Endodermal cell (in vitro differentiated cells): ENCODE measurements around the gene LRIG3. TPM values are rescaled to one million over a fixed set of nuclear protein-coding genes. Genes with fewer than 3 reads are reported as not detected.
"Not testable (repeated sequence)": the region's sequence is repeated elsewhere in the genome, so short reads cannot be mapped to it uniquely, and the experiment has no call there.

Experiments used
- DNase-seq: peaks from one replicate; pipeline ENCODE4 v3.0.0-alpha.2; 2017
- H3K27ac ChIP-seq: 2 replicates; pipeline ENCODE4 v1.5.1; 2013; ENCODE audit warnings: mild to moderate bottlenecking, low read depth, low read length, moderate library complexity
- H3K27me3 ChIP-seq: 2 replicates; pipeline ENCODE4 v1.6.1; 2013; ENCODE audit warnings: mild to moderate bottlenecking, low read length, moderate library complexity; ENCODE audit not compliant: insufficient read depth, control insufficient read depth, poor library complexity, severe bottlenecking
- H3K36me3 ChIP-seq: 2 replicates; pipeline ENCODE4 v1.7.0; 2013; ENCODE audit warnings: mild to moderate bottlenecking, low read length, moderate library complexity; ENCODE audit not compliant: control insufficient read depth, insufficient read depth
- H3K4me1 ChIP-seq: one replicate; pipeline ENCODE4 v1.7.0; 2013; ENCODE audit warnings: low read length; ENCODE audit not compliant: control insufficient read depth, insufficient read depth
- H3K4me3 ChIP-seq: 2 replicates; pipeline ENCODE4 v1.5.1; 2013; ENCODE audit warnings: mild to moderate bottlenecking, low read length, moderate library complexity
- H3K9ac ChIP-seq: 2 replicates; pipeline ENCODE4 v1.6.1; 2013; ENCODE audit warnings: mild to moderate bottlenecking, low read length, moderate library complexity; ENCODE audit not compliant: poor library complexity, severe bottlenecking; ENCODE audit errors: extremely low read depth
- H3K9me3 ChIP-seq: 2 replicates; pipeline ENCODE4 v1.6.1; 2013; ENCODE audit warnings: mild to moderate bottlenecking, low read length, moderate library complexity; ENCODE audit not compliant: control insufficient read depth
- H3K27ac Mint-ChIP-seq: 2 replicates; pipeline ENCODE4 v1.8.0; 2020; ENCODE audit warnings: mixed read lengths
- H3K27me3 Mint-ChIP-seq: 2 replicates; pipeline ENCODE4 v1.8.0; 2021; ENCODE audit warnings: mild to moderate bottlenecking, mixed read lengths; ENCODE audit not compliant: insufficient read depth
- H3K36me3 Mint-ChIP-seq: 2 replicates; pipeline ENCODE4 v1.8.0; 2020; ENCODE audit warnings: low read depth, mixed read lengths
- H3K4me1 Mint-ChIP-seq: 2 replicates; pipeline ENCODE4 v1.8.0; 2020; ENCODE audit warnings: mixed read lengths
- H3K4me3 Mint-ChIP-seq: 2 replicates; pipeline ENCODE4 v1.8.0; 2020; ENCODE audit warnings: mild to moderate bottlenecking, moderate library complexity, mixed read lengths
- H3K9me3 Mint-ChIP-seq: 2 replicates; pipeline ENCODE4 v1.8.0; 2020; ENCODE audit warnings: mild to moderate bottlenecking, mixed read lengths
- WGBS, 2 experiments: methylation state at CpG; one replicate each; pipeline versions ENCODE4 v1.1.5 to v1.1.7; 2013; ENCODE audit warnings: missing lambda C conversion rate in 2 of 2, mixed read lengths in 1 of 2; ENCODE audit not compliant: insufficient coverage in 1 of 2, insufficient read length in 1 of 2; 5-methylcytosine and 5-hydroxymethylcytosine counted together
- total RNA-seq, 2 donors: library from RNA; stranded (reverse); fragmentation: NEBNext Ultra II Directional in 1 of 2; extraction: Animal tissue kit (Norgen Biotek cat#: 25700) in 1 of 2; gene quantifications; 2 replicates in 1 of 2; 3 replicates in 1 of 2; pipeline ENCODE4 v1.2.1, GENCODE V29; 2021
- TF ChIP-seq, protein P1 (sequence below): fragments of 200-600 bp; sonication (generic); conservative IDR thresholded peaks from 2 replicates; pipeline ENCODE4 v1.5.0; 2021; ENCODE audit warnings: antibody characterized with exemption, mild to moderate bottlenecking

Gene LRIG3
- total RNA-seq, 2 donors from 2014 or later = 196 to 367 TPM

DNA sequence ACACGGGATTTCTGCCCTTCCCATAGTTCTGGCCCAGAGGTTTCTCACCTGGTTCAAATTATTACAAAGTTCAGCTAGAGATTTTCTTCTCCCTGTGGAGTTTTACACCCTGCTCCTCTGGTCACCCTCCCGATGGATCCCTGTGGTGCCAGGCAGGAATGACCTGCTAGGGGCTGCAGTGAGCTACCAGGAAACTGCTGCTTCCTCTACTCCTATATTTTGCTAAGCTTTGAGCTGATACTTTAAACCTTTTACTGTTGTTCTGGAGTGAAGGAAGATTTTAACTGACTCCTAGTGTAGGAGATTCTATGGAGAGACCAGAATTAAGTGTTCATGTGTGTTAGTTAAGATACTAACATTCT, 30.4 kb upstream of the LRIG3 start:
- peaks cover 21% of the 10 kb centered on the region for H3K36me3 Mint-ChIP-seq
- peak overlapping the region; percentile 98 for H3K27ac Mint-ChIP-seq

DNA sequence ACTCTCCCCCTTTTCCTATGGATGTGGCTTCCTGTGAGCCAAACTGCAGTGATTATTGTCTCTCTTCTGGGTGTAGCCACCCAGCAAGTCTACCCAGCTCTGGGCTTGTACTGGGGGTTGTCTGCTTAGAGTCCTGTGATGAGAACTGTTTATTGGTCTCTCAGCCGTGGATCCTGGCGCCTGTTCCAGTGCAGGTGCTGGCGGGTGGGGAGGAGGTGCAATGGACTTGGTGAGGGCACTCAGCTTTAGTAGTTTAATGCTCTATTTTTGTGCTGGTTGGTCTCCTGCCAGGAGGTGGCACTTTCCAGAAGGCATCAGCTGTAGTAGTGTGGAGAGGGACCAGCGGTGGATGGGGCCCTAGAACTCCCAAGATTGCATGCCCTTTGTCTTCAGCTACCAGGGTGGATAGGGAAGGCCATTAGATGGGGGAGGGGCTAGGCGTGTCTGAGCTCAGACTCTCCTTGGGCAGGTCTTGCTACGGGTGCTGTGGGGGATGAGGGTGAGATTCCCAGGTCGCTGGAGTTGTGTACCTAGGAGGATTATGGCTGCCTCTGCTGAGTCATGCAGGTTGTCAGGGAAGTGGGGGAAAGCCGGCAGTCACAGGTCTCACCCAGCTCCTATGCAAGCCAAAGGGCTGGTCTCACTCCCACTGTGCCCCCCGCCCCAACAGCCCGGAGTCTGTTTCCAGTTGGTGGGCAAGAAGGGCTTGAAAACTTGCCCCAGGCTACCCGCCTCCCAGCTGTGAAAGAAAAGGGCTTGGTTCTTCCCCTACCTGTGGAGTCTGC, 29.8 kb upstream of the LRIG3 start:
- H3K27me3 ChIP-seq, H3K27me3 Mint-ChIP-seq, H3K36me3 ChIP-seq, H3K4me1 ChIP-seq, H3K27ac ChIP-seq: not testable (repeated sequence)
- peak overlapping the region; percentile 60 for H3K9ac ChIP-seq
- H3K4me1 Mint-ChIP-seq = peaks cover 46% of the 10 kb centered on the region
- H3K4me3 Mint-ChIP-seq = peak overlapping the region; percentile 32
- peaks cover 44% of the 10 kb centered on the region for H3K9me3 Mint-ChIP-seq
- peak; percentile 93 for DNase-seq
- peaks cover 23% of the 10 kb centered on the region for H3K36me3 Mint-ChIP-seq
- H3K27ac Mint-ChIP-seq = peak overlapping the region; percentile 98
- peak overlapping the region; percentile 58 for H3K4me3 ChIP-seq
- 67 to 82% methylated on average over 4 to 11 of the region's 11 CpGs for WGBS, 2 experiments
- H3K9me3 ChIP-seq = peaks cover 27% of the 10 kb centered on the region

More for the DNA sequence above, 30.4 kb upstream of the LRIG3 start:
- H3K4me3 Mint-ChIP-seq = peak overlapping the region; percentile 32
- peaks cover 38% of the 10 kb centered on the region for H3K9me3 Mint-ChIP-seq
- H3K4me3 ChIP-seq = peak overlapping the region; percentile 58
- no peaks in the 10 kb centered on the region for H3K27me3 Mint-ChIP-seq
- H3K4me1 Mint-ChIP-seq = peaks cover 48% of the 10 kb centered on the region
- H3K27ac ChIP-seq = no peak overlapping the region
- H3K9me3 ChIP-seq = peaks cover 27% of the 10 kb centered on the region
- H3K36me3 ChIP-seq = peaks cover 9% of the 10 kb centered on the region
- DNase-seq = no peak
- TF ChIP-seq, protein P1, sequence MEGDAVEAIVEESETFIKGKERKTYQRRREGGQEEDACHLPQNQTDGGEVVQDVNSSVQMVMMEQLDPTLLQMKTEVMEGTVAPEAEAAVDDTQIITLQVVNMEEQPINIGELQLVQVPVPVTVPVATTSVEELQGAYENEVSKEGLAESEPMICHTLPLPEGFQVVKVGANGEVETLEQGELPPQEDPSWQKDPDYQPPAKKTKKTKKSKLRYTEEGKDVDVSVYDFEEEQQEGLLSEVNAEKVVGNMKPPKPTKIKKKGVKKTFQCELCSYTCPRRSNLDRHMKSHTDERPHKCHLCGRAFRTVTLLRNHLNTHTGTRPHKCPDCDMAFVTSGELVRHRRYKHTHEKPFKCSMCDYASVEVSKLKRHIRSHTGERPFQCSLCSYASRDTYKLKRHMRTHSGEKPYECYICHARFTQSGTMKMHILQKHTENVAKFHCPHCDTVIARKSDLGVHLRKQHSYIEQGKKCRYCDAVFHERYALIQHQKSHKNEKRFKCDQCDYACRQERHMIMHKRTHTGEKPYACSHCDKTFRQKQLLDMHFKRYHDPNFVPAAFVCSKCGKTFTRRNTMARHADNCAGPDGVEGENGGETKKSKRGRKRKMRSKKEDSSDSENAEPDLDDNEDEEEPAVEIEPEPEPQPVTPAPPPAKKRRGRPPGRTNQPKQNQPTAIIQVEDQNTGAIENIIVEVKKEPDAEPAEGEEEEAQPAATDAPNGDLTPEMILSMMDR = no peak
- 60 to 78% methylated on average over 1 to 2 of the region's 2 CpGs for WGBS, 2 experiments
- H3K9ac ChIP-seq = peak overlapping the region; percentile 60
- peaks cover 9% of the 10 kb centered on the region for H3K4me1 ChIP-seq
- H3K27me3 ChIP-seq = no peaks in the 10 kb centered on the region

DNA sequence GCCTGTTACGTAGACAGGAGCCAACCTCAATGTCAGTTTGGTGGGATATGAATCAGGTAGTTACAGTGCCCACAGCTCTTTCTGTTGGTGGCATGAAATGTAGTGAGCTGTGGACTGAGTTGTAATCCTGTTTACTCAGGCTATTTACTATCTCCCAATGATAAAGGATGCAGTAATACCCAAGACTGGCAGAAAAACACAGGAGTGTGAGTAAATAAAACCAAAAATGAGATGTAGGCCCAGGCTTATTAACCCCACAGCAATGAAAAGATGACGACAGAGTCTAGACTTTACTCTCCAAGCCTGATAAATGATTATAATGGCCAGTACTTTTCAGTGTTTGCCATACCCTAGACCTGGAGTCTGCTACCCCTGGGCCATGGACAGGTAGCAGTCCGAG, 22.8 kb upstream of the LRIG3 start:
- TF ChIP-seq, protein P1 = no peak

More for the DNA sequence above, 22.8 kb upstream of the LRIG3 start:
- WGBS, 2 experiments = 88 to 94% methylated on average over 2 to 3 of the region's 3 CpGs
- H3K4me3 ChIP-seq = no peak overlapping the region
- H3K4me1 ChIP-seq = peaks cover 8% of the 10 kb centered on the region
- no peak overlapping the region for H3K9ac ChIP-seq
- Mint-ChIP-seq H3K27ac (no peak overlapping the region), H3K27me3 (no peaks in the 10 kb centered on the region), H3K36me3 (peaks cover 14% of the 10 kb centered on the region), H3K9me3 (peaks cover 32% of the 10 kb centered on the region), H3K4me1 (peaks cover 24% of the 10 kb centered on the region), H3K4me3 (no peak overlapping the region)
- no peaks in the 10 kb centered on the region for H3K27me3 ChIP-seq
- peaks cover 26% of the 10 kb centered on the region for H3K9me3 ChIP-seq
- no peak overlapping the region for H3K27ac ChIP-seq
- H3K36me3 ChIP-seq = peaks cover 9% of the 10 kb centered on the region
- DNase-seq = no peak
